ENCODE data around the gene COL26A1. TPM values are rescaled to one million over a fixed set of nuclear protein-coding genes. Genes with fewer than 3 reads are reported as not detected.

COL26A1 gene
- total RNA-seq, 1 donor from 2014 or later, result 128 TPM

DNA sequence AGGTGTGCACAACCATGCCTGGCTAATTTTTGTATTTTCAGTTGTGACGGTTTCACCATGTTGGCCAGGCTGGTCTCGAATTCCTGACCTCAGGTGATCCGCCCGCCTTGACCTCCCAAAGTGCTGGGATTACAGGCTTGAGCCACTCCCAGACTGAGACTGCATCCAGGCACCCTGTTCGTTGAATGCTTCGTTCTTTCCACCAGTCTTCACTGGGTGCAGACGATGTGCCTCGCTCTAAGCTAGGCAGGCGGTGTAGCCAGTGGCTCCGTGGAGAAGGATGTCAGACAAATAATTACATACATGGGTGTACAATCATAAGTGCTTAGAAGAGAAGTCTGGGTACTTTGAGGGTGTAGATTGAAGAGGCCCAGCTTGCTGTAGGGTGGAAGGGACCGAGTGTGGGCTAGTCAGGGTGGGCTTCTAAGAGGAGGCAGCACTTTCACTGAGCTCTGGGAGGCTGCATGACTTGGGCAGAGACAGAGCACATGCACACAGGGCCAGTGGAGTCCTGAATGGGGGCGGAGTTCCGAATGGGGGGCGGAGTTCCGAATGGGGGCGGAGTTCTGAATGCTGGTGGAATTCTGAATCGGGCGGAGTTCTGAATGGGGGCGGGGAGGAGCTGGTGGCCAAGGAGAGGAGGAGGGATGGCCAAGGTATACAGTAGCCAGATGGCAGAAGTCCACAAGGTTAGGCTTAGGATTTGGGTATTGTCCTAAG is 74.3 kb downstream of the COL26A1 start:
- Mint-ChIP-seq H3K9me3 (ENCODE audit: unreplicated experiment) (no peaks in the 10 kb centered on the region), H3K36me3 (ENCODE audit: unreplicated experiment) (peaks cover 3% of the 10 kb centered on the region), H3K27me3 (ENCODE audit: unreplicated experiment) (no peaks in the 10 kb centered on the region), H3K4me3 (ENCODE audit: unreplicated experiment) (no peak overlapping the region), H3K27ac (ENCODE audit: unreplicated experiment) (no peak overlapping the region), H3K4me1 (ENCODE audit: unreplicated experiment) (peaks cover 17% of the 10 kb centered on the region)
- TF ChIP-seq, protein P1, sequence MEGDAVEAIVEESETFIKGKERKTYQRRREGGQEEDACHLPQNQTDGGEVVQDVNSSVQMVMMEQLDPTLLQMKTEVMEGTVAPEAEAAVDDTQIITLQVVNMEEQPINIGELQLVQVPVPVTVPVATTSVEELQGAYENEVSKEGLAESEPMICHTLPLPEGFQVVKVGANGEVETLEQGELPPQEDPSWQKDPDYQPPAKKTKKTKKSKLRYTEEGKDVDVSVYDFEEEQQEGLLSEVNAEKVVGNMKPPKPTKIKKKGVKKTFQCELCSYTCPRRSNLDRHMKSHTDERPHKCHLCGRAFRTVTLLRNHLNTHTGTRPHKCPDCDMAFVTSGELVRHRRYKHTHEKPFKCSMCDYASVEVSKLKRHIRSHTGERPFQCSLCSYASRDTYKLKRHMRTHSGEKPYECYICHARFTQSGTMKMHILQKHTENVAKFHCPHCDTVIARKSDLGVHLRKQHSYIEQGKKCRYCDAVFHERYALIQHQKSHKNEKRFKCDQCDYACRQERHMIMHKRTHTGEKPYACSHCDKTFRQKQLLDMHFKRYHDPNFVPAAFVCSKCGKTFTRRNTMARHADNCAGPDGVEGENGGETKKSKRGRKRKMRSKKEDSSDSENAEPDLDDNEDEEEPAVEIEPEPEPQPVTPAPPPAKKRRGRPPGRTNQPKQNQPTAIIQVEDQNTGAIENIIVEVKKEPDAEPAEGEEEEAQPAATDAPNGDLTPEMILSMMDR (IDR thresholded peaks at IDR 0.05), result no peak
- DNase-seq (ENCODE audit: extremely low spot score, unreplicated experiment), result no peak

DNA sequence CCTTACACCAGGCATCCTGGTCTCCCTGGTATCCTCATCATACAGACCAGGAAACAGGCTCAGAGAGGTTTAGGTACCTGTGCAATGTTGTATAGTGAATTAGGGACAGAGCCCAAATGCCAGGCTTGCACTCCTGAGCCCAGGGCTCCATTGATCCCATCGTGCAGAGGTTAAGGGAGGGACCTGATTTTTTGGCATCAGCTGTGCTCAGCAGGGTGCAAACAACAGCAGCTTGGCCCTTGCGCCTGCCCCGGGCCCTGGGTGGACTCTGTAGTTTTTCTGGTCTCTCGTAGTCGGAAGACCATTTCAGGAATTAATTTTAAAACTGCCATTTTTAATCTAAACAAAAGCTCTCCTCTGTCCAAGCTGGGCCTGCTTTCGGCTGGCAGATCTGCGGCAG is 79.2 kb downstream of the COL26A1 start:
- TF ChIP-seq, protein P1 (IDR thresholded peaks at IDR 0.05), result no peak
- H3K9me3 Mint-ChIP-seq (ENCODE audit: unreplicated experiment), result no peaks in the 10 kb centered on the region
- no peaks in the 10 kb centered on the region for H3K36me3 Mint-ChIP-seq (ENCODE audit: unreplicated experiment)
- H3K27ac Mint-ChIP-seq (ENCODE audit: unreplicated experiment), result no peak overlapping the region
- no peaks in the 10 kb centered on the region for H3K27me3 Mint-ChIP-seq (ENCODE audit: unreplicated experiment)
- DNase-seq (ENCODE audit: extremely low spot score, unreplicated experiment), result no peak
- peaks cover 8% of the 10 kb centered on the region for H3K4me1 Mint-ChIP-seq (ENCODE audit: unreplicated experiment)
- no peak overlapping the region for H3K4me3 Mint-ChIP-seq (ENCODE audit: unreplicated experiment)

GRCh38 chr7:101442426-101443070 is 79.9 kb downstream of the COL26A1 start:
- no peak overlapping the region for H3K4me3 Mint-ChIP-seq (ENCODE audit: unreplicated experiment)
- no peak for DNase-seq (ENCODE audit: extremely low spot score, unreplicated experiment)

GRCh38 chr7:101450064-101450463 is 87.4 kb downstream of the COL26A1 start:
- Mint-ChIP-seq H3K27me3 (ENCODE audit: unreplicated experiment) (no peaks in the 10 kb centered on the region), H3K36me3 (ENCODE audit: unreplicated experiment) (peaks cover 11% of the 10 kb centered on the region)

More at GRCh38 chr7:101442426-101443070, 79.9 kb downstream of the COL26A1 start:
- TF ChIP-seq, protein P1 (IDR thresholded peaks at IDR 0.05), result no peak
- Mint-ChIP-seq H3K27ac (ENCODE audit: unreplicated experiment) (no peak overlapping the region), H3K36me3 (ENCODE audit: unreplicated experiment) (no peaks in the 10 kb centered on the region), H3K9me3 (ENCODE audit: unreplicated experiment) (no peaks in the 10 kb centered on the region), H3K4me1 (ENCODE audit: unreplicated experiment) (peaks cover 6% of the 10 kb centered on the region), H3K27me3 (ENCODE audit: unreplicated experiment) (no peaks in the 10 kb centered on the region)

GRCh38 chr7:101453617-101454016 is 90.9 kb downstream of the COL26A1 start:
- H3K36me3 Mint-ChIP-seq (ENCODE audit: unreplicated experiment), result peaks cover 6% of the 10 kb centered on the region
- H3K27me3 Mint-ChIP-seq (ENCODE audit: unreplicated experiment), result no peaks in the 10 kb centered on the region
- no peaks in the 10 kb centered on the region for H3K9me3 Mint-ChIP-seq (ENCODE audit: unreplicated experiment)
- no peak for DNase-seq (ENCODE audit: extremely low spot score, unreplicated experiment)
- peaks cover 2% of the 10 kb centered on the region for H3K4me1 Mint-ChIP-seq (ENCODE audit: unreplicated experiment)
- H3K4me3 Mint-ChIP-seq (ENCODE audit: unreplicated experiment), result no peak overlapping the region
- H3K27ac Mint-ChIP-seq (ENCODE audit: unreplicated experiment), result no peak overlapping the region
- TF ChIP-seq, protein P1 (IDR thresholded peaks at IDR 0.05), result no peak

More at GRCh38 chr7:101450064-101450463, 87.4 kb downstream of the COL26A1 start:
- DNase-seq (ENCODE audit: extremely low spot score, unreplicated experiment), result no peak
- TF ChIP-seq, protein P1 (IDR thresholded peaks at IDR 0.05), result no peak
- Mint-ChIP-seq H3K27ac (ENCODE audit: unreplicated experiment) (no peak overlapping the region), H3K4me1 (ENCODE audit: unreplicated experiment) (no peaks in the 10 kb centered on the region), H3K4me3 (ENCODE audit: unreplicated experiment) (no peak overlapping the region), H3K9me3 (ENCODE audit: unreplicated experiment) (no peaks in the 10 kb centered on the region)

All from osteocyte (in vitro differentiated cells).